Fibroblast of lung (primary cell): ENCODE measurements around the gene IFNGR1. TPM values are rescaled to one million over a fixed set of nuclear protein-coding genes. Genes with fewer than 3 reads are reported as not detected.
"Not testable (repeated sequence)": the region's sequence is repeated elsewhere in the genome, so short reads cannot be mapped to it uniquely, and the experiment has no call there.

ENCODE experiments used
- DNase-seq, 2 donors: peaks; one replicate each; pipeline versions ENCODE4 v3.0.0 to v3.0.0-alpha.2; 2010; ENCODE audit warnings: low read depth in 2 of 2
- H2AFZ ChIP-seq: 2 replicates; pipeline ENCODE4 v1.5.1; 2012; ENCODE audit warnings: low read length, control low read depth, inconsistent platforms
- H3K27ac ChIP-seq: 2 replicates; pipeline ENCODE4 v1.5.1; 2011; ENCODE audit warnings: low read length, control low read depth; ENCODE audit not compliant: insufficient read depth
- H3K27me3 ChIP-seq: 2 replicates; pipeline ENCODE4 v1.5.1; 2011; ENCODE audit warnings: mild to moderate bottlenecking, low read length; ENCODE audit not compliant: control insufficient read depth, insufficient read depth
- H3K36me3 ChIP-seq: 2 replicates; pipeline ENCODE4 v1.5.1; 2011; ENCODE audit warnings: low read length; ENCODE audit not compliant: control insufficient read depth, insufficient read depth
- H3K4me1 ChIP-seq: 2 replicates; pipeline ENCODE4 v1.5.1; 2011; ENCODE audit warnings: low read length; ENCODE audit not compliant: control insufficient read depth, insufficient read depth; ENCODE audit errors: extremely low read depth
- H3K4me2 ChIP-seq: 2 replicates; pipeline ENCODE4 v1.5.1; 2011; ENCODE audit warnings: low read length, control low read depth; ENCODE audit not compliant: insufficient read depth; ENCODE audit errors: extremely low read depth
- H3K4me3 ChIP-seq, 4 experiments: fragments of 200-600 bp in 1 of 4; sonication (generic) in 1 of 4; replicated peaks in 1 of 4; 2 replicates each; pipeline ENCODE4 v1.5.1; 2011 to 2016; ENCODE audit warnings: low read length in 4 of 4, low read depth in 3 of 4, mild to moderate bottlenecking in 3 of 4, control low read depth in 2 of 4, inconsistent platforms in 1 of 4, mixed read lengths in 1 of 4; ENCODE audit not compliant: insufficient read depth in 1 of 4; ENCODE audit errors: control extremely low read depth in 1 of 4
- H3K79me2 ChIP-seq: 2 replicates; pipeline ENCODE4 v1.5.1; 2012; ENCODE audit warnings: mild to moderate bottlenecking, low read length, inconsistent platforms; ENCODE audit not compliant: control insufficient read depth, insufficient read depth
- H3K9ac ChIP-seq: 2 replicates; pipeline ENCODE4 v1.5.1; 2011; ENCODE audit warnings: mild to moderate bottlenecking, low read length, control low read depth; ENCODE audit not compliant: insufficient read depth
- H3K9me3 ChIP-seq: 2 replicates; pipeline ENCODE4 v1.5.1; 2012; ENCODE audit warnings: low read depth, low read length; ENCODE audit not compliant: control insufficient read depth, insufficient read depth
- H4K20me1 ChIP-seq: 2 replicates; pipeline ENCODE4 v1.5.1; 2011; ENCODE audit warnings: low read length; ENCODE audit not compliant: control insufficient read depth, insufficient read depth; ENCODE audit errors: extremely low read depth
- EZH2 ChIP-seq: IDR thresholded peaks from 2 replicates; pipeline ENCODE4 v1.5.1; 2012; ENCODE audit warnings: low read length, control low read depth, mild to moderate bottlenecking; ENCODE audit errors: missing control alignments
- polyA plus RNA-seq, 2 donors: library from polyadenylated mRNA; depleted of rRNA in 1 of 2; stranded (reverse) in 1 of 2; unstranded in 1 of 2; fragments of >200 nt; gene quantifications; 2 replicates each; pipeline ENCODE4 v1.2.1, GENCODE V29; 2011 to 2012; ENCODE audit warnings: missing spikeins in 1 of 2
- total RNA-seq: library from RNA; depleted of rRNA; stranded (reverse); fragments of >200 nt; gene quantifications from 2 replicates; pipeline ENCODE4 v1.2.1, GENCODE V29; 2014
- TF ChIP-seq, protein P1 (sequence below), 2 donors: IDR thresholded peaks in 1 of 2; conservative IDR thresholded peaks in 1 of 2; 1 replicate in 1 of 2; 2 replicates in 1 of 2; pipeline ENCODE4 v1.5.1; 2011 to 2012; ENCODE audit warnings: low read length in 2 of 2, control low read depth in 1 of 2, inconsistent platforms in 1 of 2, low read depth in 1 of 2, mild to moderate bottlenecking in 1 of 2

IFNGR1 gene
- total and polyA plus RNA-seq, 2 donors (not counting 1 experiment from before 2014, with no cell fraction given) = 55.9 to 123 TPM

GRCh38 chr6:137211910-137212309 lies 7.3 kb downstream of the IFNGR1 start:
- no peak overlapping the region for H2AFZ ChIP-seq
- peaks cover 2% of the 10 kb centered on the region for H3K4me1 ChIP-seq
- H3K27me3 ChIP-seq = no peaks in the 10 kb centered on the region
- no peaks in the 10 kb centered on the region for H3K9me3 ChIP-seq
- DNase-seq = no peak
- no peak overlapping the region for H3K9ac ChIP-seq
- peaks cover 61% of the 10 kb centered on the region for H3K79me2 ChIP-seq
- TF ChIP-seq EZH2 = no peak
- TF ChIP-seq, protein P1, sequence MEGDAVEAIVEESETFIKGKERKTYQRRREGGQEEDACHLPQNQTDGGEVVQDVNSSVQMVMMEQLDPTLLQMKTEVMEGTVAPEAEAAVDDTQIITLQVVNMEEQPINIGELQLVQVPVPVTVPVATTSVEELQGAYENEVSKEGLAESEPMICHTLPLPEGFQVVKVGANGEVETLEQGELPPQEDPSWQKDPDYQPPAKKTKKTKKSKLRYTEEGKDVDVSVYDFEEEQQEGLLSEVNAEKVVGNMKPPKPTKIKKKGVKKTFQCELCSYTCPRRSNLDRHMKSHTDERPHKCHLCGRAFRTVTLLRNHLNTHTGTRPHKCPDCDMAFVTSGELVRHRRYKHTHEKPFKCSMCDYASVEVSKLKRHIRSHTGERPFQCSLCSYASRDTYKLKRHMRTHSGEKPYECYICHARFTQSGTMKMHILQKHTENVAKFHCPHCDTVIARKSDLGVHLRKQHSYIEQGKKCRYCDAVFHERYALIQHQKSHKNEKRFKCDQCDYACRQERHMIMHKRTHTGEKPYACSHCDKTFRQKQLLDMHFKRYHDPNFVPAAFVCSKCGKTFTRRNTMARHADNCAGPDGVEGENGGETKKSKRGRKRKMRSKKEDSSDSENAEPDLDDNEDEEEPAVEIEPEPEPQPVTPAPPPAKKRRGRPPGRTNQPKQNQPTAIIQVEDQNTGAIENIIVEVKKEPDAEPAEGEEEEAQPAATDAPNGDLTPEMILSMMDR (conservative IDR thresholded peaks at IDR 0.05 in 1 of 2, IDR thresholded peaks at IDR 0.05 in 1 of 2; ENCODE audit: low read depth in 1 of 2, low read length in 2 of 2) = no peak
- H3K27ac ChIP-seq = no peak overlapping the region
- H4K20me1 ChIP-seq = peaks cover 2% of the 10 kb centered on the region
- no peak overlapping the region for H3K4me2 ChIP-seq
- H3K4me3 ChIP-seq = no peak overlapping the region
- no peaks in the 10 kb centered on the region for H3K36me3 ChIP-seq

- H3K9ac ChIP-seq = no peak overlapping the region
- H3K4me2 ChIP-seq = no peak overlapping the region
- no peak overlapping the region for H2AFZ ChIP-seq
- TF ChIP-seq, protein P1 (conservative IDR thresholded peaks at IDR 0.05 in 1 of 2, IDR thresholded peaks at IDR 0.05 in 1 of 2; ENCODE audit: low read depth in 1 of 2, low read length in 2 of 2) = no peak
- no peaks in the 10 kb centered on the region for H3K27me3 ChIP-seq
- H3K9me3 ChIP-seq = no peaks in the 10 kb centered on the region
- H3K79me2 ChIP-seq = peaks cover 52% of the 10 kb centered on the region
- H3K36me3 ChIP-seq = no peaks in the 10 kb centered on the region
- peaks cover 2% of the 10 kb centered on the region for H4K20me1 ChIP-seq
- H3K4me3 ChIP-seq = no peak overlapping the region
- peak; percentile 40 to 44 for DNase-seq
- H3K4me1 ChIP-seq = peaks cover 2% of the 10 kb centered on the region
- no peak overlapping the region for H3K27ac ChIP-seq
These were observed 8.3 kb downstream of the IFNGR1 start for GRCh38 chr6:137210903-137211302.

- H3K9ac ChIP-seq = no peak overlapping the region
- H3K4me1 ChIP-seq = no peaks in the 10 kb centered on the region
- no peak overlapping the region for H3K4me3 ChIP-seq
- TF ChIP-seq, protein P1 (conservative IDR thresholded peaks at IDR 0.05 in 1 of 2, IDR thresholded peaks at IDR 0.05 in 1 of 2; ENCODE audit: low read depth in 1 of 2, low read length in 2 of 2) = no peak
- TF ChIP-seq EZH2 = no peak
- peaks cover 2% of the 10 kb centered on the region for H4K20me1 ChIP-seq
- no peak overlapping the region for H2AFZ ChIP-seq
- no peaks in the 10 kb centered on the region for H3K9me3 ChIP-seq
- H3K27me3 ChIP-seq = no peaks in the 10 kb centered on the region
- no peak overlapping the region for H3K27ac ChIP-seq
- peaks cover 29% of the 10 kb centered on the region for H3K79me2 ChIP-seq
- no peak for DNase-seq
- no peaks in the 10 kb centered on the region for H3K36me3 ChIP-seq
- no peak overlapping the region for H3K4me2 ChIP-seq
These were observed 10.9 kb downstream of the IFNGR1 start for GRCh38 chr6:137208279-137208678.

DNA sequence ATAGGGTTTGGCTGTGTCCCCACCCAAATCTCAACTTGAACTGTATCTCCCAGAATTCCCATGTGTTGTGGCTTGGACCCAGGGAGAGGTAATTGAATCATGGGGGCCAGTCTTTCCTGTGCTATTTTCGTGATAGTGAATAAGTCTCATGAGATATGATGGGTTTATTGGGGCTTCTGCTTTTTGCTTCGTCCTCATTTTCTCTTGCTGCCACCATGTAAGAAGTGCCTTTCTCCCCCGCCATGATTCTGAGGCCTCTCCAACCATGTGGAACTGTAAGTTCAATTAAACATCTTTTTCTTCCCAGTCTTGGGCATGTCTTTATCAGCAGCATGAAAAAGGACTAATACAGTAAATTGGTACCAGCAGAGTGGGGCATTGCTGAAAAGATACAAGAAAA lies 11.7 kb downstream of the IFNGR1 start:
- H4K20me1 ChIP-seq, H3K4me1 ChIP-seq, H3K9me3 ChIP-seq, H3K27me3 ChIP-seq, H3K9ac ChIP-seq, H3K4me2 ChIP-seq, H3K36me3 ChIP-seq, H3K4me3 ChIP-seq, DNase-seq, H3K27ac ChIP-seq, H2AFZ ChIP-seq: not testable (repeated sequence)
- peaks cover 23% of the 10 kb centered on the region for H3K79me2 ChIP-seq
